Prostate gland (tissue), 2 donors: ENCODE results near the gene CD40.

ENCODE experiments used
- CTCF ChIP-seq, 4 experiments: fragments of 200-600 bp in 2 of 4; fragments of 450-650 bp in 2 of 4; sonication (generic) in 2 of 4; IDR thresholded peaks; 1 replicate in 3 of 4; 2 replicates in 1 of 4; pipeline ENCODE4 v1.5.1; 2016 to 2019; ENCODE audit warnings: antibody characterized with exemption in 4 of 4, mild to moderate bottlenecking in 2 of 4, moderate library complexity in 2 of 4
- POLR2A ChIP-seq: fragments of 450-650 bp; IDR thresholded peaks from one replicate; pipeline ENCODE4 v1.6.1; 2016; ENCODE audit warnings: antibody characterized with exemption, mild to moderate bottlenecking
- POLR2AphosphoS5 ChIP-seq: sonication (generic); formaldehyde crosslinking; IDR thresholded peaks from one replicate; pipeline ENCODE4 v1.6.1; 2017; ENCODE audit warnings: antibody characterized with exemption

DNA sequence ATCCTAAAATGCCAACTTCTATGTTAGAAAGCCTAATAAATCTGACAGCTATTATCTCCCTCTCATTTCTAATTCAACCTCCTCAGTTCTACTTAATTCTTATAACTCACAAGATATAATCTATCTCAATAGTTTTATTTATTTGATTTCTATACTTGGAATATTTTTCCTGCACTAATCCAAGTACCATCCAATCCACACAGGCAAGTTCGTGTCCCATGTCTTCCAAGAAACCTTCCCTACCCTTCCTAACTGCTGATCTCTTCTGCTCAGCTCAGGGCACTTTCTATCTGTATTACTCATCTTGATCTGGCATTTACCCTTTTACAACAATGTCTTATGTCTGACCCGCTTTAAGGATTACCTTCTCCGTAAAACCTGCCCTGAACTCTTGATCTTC, 46.5 kb upstream of the CD40 start:
- TF ChIP-seq CTCF (IDR thresholded peaks at IDR 0.05) (no peak), POLR2A (no peak), POLR2AphosphoS5 (no peak)
